NCI-H187 treated with DMSO at 0.1 percent for 48 hours (cell line): ENCODE data around the gene HCK.
"Not testable (repeated sequence)": the region's sequence is repeated elsewhere in the genome, so short reads cannot be mapped to it uniquely, and the experiment has no call there.

Experiments
- DNase-seq: peaks from one replicate; lab custom pipeline; 2025; lab: John Stamatoyannopoulos, UW

The HCK gene

GRCh38 chr20:32091888-32092346 is 39.9 kb downstream of the HCK start:
- DNase-seq: peak; percentile 26

GRCh38 chr20:32098786-32099185 is 46.7 kb downstream of the HCK start:
- no peak for DNase-seq

GRCh38 chr20:32108814-32109391 is 56.9 kb downstream of the HCK start:
- DNase-seq: no peak

- peak; percentile 92 for DNase-seq
Measured at GRCh38 chr20:32109392-32110172, 57.5 kb downstream of the HCK start, which contains the start of gene TM9SF4. TM9SF4 (plus strand) TSS chr20:32109714; CDS start chr20:32109741, 27 bp downstream.

GRCh38 chr20:32110173-32110704 is 58.2 kb downstream of the HCK start:
- no peak for DNase-seq

GRCh38 chr20:32110727-32111126 is 58.7 kb downstream of the HCK start:
- DNase-seq: no peak

GRCh38 chr20:32111156-32111686 is 59.2 kb downstream of the HCK start:
- no peak for DNase-seq

GRCh38 chr20:32111753-32112152 is 59.7 kb downstream of the HCK start:
- DNase-seq: no peak

GRCh38 chr20:32112841-32113240 is 60.8 kb downstream of the HCK start:
- no peak for DNase-seq

GRCh38 chr20:32113591-32114260 is 61.7 kb downstream of the HCK start:
- no peak for DNase-seq

GRCh38 chr20:32114305-32114960 is 62.4 kb downstream of the HCK start:
- DNase-seq: no peak

GRCh38 chr20:32115211-32115767 is 63.2 kb downstream of the HCK start:
- no peak for DNase-seq

- peak; percentile 53 for DNase-seq
Measured at GRCh38 chr20:32116079-32116521, 64.1 kb downstream of the HCK start.

- DNase-seq: not testable (repeated sequence)
Measured at GRCh38 chr20:32116796-32117195, 64.8 kb downstream of the HCK start.

- DNase-seq: not testable (repeated sequence)
Measured at GRCh38 chr20:32118427-32118826, 66.4 kb downstream of the HCK start.

- DNase-seq: no peak
Measured at GRCh38 chr20:32119734-32120133, 67.7 kb downstream of the HCK start.

GRCh38 chr20:32121908-32122307 is 69.9 kb downstream of the HCK start:
- not testable (repeated sequence) for DNase-seq

GRCh38 chr20:32123088-32123487 is 71.0 kb downstream of the HCK start:
- DNase-seq: no peak

- DNase-seq: no peak
Measured at GRCh38 chr20:32124916-32125454, 72.9 kb downstream of the HCK start.

- no peak for DNase-seq
Measured at GRCh38 chr20:32125506-32125905, 73.5 kb downstream of the HCK start.

GRCh38 chr20:32126919-32127318 is 74.9 kb downstream of the HCK start:
- DNase-seq: no peak
